NCI-H1092 treated with DMSO at 0.1 percent for 48 hours (cell line): ENCODE results near the gene RPGRIP1L.
"Not testable (repeated sequence)": the region's sequence is repeated elsewhere in the genome, so short reads cannot be mapped to it uniquely, and the experiment has no call there.

ENCODE experiments used
- DNase-seq: peaks from one replicate; lab custom pipeline; 2025; lab: John Stamatoyannopoulos, UW

The RPGRIP1L gene

GRCh38 chr16:53712065-53712464, 8.4 kb upstream of the RPGRIP1L start:
- DNase-seq, result no peak

DNA sequence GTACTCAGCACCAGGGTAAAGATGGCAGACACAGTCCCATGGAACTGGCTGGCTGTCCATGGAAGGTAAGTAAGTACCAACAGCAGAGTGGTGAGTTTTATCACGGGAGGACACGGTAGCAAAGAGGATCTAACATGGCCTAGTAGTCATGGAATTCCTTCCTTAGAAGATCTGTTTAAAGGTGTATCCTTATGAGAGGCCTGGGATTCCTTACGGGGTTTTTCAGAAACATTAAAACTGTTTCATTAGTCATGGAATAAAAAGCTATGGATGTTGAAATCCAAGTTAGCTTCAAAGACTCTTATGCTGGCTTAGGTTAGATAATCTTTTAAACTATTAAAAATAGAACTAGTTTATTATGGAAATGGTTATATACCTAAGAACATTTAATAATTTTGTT, 7.7 kb upstream of the RPGRIP1L start:
- no peak for DNase-seq

DNA sequence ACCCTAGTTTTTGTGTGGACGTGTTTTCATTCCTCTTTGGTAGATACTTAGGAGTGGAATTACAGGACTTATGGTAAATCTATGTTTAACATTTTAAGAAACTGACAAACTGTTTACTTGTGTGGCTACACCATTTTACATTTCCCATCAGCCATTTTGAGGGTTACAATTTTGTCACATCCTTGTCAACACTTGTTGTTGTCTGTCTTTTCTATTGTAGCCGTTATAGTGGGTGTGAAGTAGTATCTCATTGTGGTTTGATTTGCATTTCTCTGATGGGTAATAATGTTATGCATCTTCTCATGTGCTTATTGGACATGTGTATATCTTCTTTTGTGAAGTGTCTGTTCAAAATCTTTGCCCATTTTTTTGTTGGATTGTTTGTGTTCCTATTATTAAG, 4.8 kb upstream of the RPGRIP1L start:
- no peak for DNase-seq

DNA sequence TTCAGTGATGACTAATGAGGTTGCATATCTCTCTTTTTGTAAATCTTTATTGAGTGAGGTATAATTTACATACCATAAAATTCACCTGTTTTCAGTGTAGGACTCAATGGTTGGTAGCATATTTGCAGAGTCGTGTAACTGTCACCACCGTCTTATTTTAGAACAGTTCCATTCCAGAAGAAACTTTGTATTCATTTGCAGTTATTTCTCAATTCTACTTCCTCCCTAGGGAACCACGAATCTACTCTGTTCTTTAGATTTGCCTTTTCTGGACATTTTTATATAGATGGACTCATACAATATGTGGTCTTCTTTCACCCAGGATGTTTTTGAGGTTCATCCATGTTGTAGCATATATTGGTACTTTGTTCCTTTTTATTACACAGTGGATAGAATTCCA, 4.0 kb upstream of the RPGRIP1L start:
- DNase-seq, result no peak

GRCh38 chr16:53704445-53704813, 770 bp upstream of the RPGRIP1L start:
- DNase-seq, result no peak

DNA sequence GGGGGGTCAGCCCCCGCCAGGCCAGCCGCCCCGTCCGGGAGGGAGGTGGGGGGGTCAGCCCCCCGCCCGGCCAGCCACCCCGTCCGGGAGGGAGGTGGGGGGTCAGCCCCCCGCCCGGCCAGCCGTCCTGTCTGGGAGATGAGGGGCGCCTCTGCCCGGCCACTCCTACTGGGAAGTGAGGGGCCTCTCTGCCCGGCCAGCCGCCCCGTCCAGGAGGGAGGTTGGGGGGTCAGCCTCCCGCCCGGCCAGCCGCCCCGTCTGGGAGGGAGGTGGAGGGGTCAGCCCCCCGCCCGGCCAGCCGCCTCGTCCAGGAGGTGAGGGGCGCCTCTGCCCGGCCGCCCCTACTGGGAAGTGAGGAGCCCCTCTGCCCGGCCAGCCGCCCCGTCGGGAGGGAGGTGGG, 5.4 kb downstream of the RPGRIP1L start:
- not testable (repeated sequence) for DNase-seq

- no peak for DNase-seq
These were observed 8.6 kb downstream of the RPGRIP1L start for GRCh38 chr16:53695070-53695469.

DNA sequence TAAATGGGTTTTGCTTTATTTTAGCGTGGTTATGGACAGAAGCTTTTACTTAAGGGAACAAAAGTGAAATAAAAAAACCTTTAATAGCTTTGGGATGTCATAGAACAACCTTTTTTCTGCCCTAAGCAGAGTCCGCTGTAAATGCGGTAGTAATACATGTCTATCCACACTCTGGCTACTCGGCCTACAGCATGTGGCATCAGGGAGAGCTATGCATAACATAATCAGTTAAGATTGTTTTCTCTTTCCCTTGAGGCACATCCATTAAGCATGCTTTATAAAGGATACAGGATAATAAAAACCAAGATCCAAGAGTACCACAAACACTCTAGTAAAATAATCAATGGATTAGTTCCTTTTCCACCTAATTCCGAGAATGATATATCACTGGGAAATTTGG, 10.3 kb downstream of the RPGRIP1L start:
- no peak for DNase-seq

DNA sequence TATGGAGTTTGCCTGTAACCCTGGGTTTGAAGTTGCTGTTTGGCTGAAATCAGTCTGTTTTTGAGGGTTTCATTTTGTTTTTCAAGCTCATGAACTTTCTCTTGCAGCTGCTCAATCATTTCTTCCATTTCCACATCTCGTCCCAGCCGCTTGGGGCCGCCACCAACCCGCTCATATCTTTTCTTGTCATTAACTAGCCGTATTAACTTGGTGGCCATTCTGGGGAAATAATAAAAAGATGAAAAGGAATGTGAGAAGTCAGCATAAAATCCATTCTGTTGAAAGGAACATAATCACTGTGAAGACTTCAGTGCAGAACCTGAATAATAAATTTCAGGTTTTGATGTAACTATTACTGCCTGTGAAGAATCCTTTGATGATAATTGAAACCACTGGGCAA, 11.5 kb downstream of the RPGRIP1L start:
- DNase-seq, result no peak

- DNase-seq, result no peak
These were observed 12.9 kb downstream of the RPGRIP1L start for GRCh38 chr16:53690771-53691170.

GRCh38 chr16:53689636-53690035, 14.0 kb downstream of the RPGRIP1L start:
- no peak for DNase-seq

DNA sequence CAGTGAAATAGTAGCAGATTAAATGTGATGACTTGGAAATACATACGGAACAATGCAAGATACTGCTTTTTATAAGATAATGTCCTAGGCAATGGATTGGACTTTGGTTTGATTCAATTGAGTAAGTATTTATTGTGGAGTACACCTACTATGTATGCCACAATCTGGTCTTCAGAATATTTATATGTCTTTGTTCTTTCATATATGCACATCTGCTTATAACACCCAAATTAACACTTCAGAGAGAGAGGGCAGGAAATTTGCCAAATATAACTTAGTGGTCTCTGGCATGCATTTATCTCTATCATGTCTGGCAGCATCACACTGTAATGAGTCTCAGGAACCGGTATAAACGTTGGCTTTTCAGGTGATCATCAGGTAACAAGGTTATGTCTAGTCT, 16.9 kb downstream of the RPGRIP1L start:
- no peak for DNase-seq

DNA sequence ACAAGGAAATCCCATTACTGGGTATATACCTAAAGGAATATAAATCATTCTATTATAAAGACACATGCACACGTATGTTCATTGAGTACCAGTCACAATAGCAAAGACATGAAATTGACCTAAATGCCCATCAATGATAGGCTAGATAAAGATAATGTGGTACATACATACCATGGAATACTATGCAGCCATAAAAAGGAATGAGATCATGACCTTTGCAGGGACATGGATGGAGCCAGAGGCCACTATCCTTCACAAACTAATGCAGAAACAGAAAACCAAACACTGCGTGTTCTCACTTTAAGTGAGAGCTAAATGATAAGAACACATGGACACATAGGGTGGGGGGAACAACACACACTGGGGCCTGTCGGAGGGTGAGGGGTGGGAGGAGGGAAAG, 18.3 kb downstream of the RPGRIP1L start:
- not testable (repeated sequence) for DNase-seq

DNA sequence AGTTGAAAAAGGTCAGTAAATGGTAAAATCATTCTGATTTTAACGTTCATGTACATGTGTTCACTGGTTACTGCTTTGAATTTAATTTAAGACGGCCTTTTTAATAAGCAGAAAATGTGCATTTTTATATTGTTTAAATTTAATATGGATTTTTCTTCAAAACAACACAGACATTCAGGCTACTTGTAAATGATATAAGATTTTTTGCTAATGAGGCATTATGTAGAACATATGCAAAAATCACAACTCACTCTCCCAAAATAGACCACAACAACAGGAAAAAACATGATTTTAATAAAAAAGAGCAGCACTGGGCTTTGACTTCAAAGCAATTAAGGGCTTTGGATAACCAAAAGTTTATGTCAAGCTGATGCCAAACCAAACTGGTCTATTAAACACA, 22.3 kb downstream of the RPGRIP1L start:
- no peak for DNase-seq

GRCh38 chr16:53680756-53681155, 22.9 kb downstream of the RPGRIP1L start:
- no peak for DNase-seq

DNA sequence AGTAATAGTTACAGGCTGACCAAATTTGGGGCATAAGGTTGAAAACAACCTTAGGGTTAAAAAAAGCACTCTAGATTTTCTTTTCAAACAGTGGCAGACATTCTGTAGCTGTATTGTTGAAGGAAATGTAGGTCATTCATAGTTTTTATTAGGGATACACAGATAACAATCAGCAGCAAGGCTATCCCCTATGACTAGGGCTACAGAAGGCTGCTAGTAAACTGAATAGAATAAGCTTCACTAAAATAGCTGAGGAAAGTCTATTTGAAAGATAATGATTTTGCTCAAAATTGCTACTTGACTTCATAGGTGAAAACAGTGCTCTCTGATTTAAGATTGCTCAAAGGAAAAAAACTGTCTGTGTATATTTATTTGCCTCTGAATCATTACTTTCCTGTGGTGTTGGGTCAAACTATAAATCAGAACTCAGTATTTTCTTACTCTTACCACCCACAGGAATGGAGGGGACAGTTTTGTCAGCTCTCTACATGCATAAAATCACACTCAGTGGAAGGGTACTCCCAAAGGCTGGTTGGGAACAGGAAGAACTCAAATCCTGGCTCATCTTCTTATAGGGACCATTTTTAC, 24.8 kb downstream of the RPGRIP1L start:
- DNase-seq, result no peak

GRCh38 chr16:53678155-53678554, 25.5 kb downstream of the RPGRIP1L start:
- no peak for DNase-seq

DNA sequence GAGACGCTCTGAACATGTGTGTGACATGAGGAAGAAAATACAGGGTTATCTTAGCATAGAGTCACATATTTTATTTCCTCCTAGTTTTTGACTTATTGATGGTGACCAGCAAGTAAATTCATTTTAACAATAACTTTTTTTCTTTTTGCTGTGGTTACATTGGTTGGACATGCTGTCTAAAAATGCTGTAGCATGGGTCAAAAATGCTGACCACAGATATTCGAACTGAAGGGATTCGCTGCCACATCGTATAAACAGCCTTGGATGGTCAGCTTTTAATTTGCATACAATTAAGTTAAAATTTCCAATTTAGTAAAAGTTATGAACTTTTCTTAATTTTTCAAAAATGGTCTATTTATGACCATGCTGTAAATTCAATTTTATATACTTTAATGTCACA, 30.5 kb downstream of the RPGRIP1L start:
- DNase-seq, result no peak

- DNase-seq, result no peak
These were observed 31.2 kb downstream of the RPGRIP1L start for GRCh38 chr16:53672461-53672860.

GRCh38 chr16:53668869-53669268, 34.8 kb downstream of the RPGRIP1L start:
- DNase-seq, result no peak

DNA sequence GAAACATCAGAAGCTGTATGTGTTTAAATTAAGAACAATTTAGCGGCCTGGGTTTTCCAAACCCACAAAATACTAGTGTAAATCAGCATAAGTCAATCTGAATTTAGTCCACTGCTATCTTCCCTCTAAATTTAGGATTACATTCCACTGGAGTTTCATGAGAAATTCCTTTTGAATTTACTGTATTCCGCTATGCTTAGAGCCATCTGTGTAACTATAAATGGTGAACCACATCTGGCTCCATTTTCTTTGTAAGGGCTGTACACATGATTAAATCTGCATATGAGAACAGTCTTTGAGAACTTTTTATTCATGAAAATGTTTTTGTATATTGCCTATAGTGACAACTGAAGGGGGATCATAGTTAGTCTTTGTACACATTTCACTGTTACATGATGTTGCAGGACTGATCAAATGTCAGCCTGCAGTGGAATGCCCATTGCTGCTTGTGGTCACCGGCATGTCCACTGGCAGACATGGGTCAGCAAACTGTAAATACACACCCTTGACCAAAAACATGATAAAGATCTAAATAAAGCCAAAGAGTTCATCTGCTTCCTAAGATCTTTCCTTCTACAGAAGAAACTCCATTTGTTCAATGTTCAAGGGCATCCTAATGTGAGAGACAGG, 36.8 kb downstream of the RPGRIP1L start:
- DNase-seq, result no peak

- DNase-seq, result no peak
These were observed 38.8 kb downstream of the RPGRIP1L start for GRCh38 chr16:53664724-53665345.

- DNase-seq, result no peak
These were observed 41.6 kb downstream of the RPGRIP1L start for GRCh38 chr16:53662072-53662471.

- no peak for DNase-seq
These were observed 48.7 kb downstream of the RPGRIP1L start for GRCh38 chr16:53654946-53655345.
